Body of pancreas (tissue), 4 donors: ENCODE measurements around the gene SNIP1.

Experiments
- CTCF ChIP-seq, 7 experiments: fragments of 450-650 bp in 4 of 7; fragments of 200-600 bp in 3 of 7; sonication (generic) in 3 of 7; IDR thresholded peaks; one replicate each; pipeline ENCODE4 v1.5.1; 2016 to 2019; ENCODE audit warnings: antibody characterized with exemption in 7 of 7
- POLR2A ChIP-seq, 3 donors: fragments of 450-650 bp; IDR thresholded peaks; one replicate each; pipeline ENCODE4 v1.6.1; 2016; ENCODE audit warnings: antibody characterized with exemption in 3 of 3, mild to moderate bottlenecking in 2 of 3

GRCh38 chr1:37513795-37514349 is 40.2 kb downstream of the SNIP1 start:
- TF ChIP-seq POLR2A (IDR thresholded peaks at IDR 0.05) (no peak), CTCF (IDR thresholded peaks at IDR 0.05) (no peak)
